ENCODE data around the gene VPS35L. TPM values are rescaled to one million over a fixed set of nuclear protein-coding genes. Genes with fewer than 3 reads are reported as not detected.

VPS35L gene
- total RNA-seq, 1 experiment from 2014 or later = 5.4 TPM

DNA sequence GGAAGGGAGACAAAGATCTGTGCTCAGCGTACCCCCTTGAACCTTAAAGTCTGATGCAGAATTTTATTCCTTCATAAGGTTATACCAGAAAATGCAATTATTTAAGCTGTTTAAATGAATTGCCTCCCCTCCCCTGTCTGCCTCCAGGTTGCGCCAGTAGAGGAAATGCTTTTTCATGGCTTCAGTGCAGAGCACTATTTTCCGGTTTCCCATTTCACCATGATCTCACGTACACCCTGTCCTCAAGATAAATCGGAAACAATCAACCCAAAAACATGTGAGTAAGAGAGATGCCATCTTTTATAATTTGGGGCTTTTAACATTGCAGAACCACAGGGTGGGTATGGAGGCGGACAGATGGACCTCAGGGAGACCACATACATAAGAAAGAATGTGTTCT is 178.0 kb downstream of the VPS35L start:
- no peak for DNase-seq
- H3K4me1 Mint-ChIP-seq (ENCODE audit: low read depth, unreplicated experiment) = peaks cover 8% of the 10 kb centered on the region
- CTCF ChIA-PET = no interaction called here
- H3K27me3 Mint-ChIP-seq (ENCODE audit: insufficient read depth, unreplicated experiment) = no peaks in the 10 kb centered on the region
- H3K4me3 Mint-ChIP-seq (ENCODE audit: unreplicated experiment) = no peak overlapping the region
- intact Hi-C loops (cut with micrococcal nuclease; ENCODE audit: unreplicated experiment) = no loop called here
- H3K36me3 ChIP-seq (ENCODE audit: control insufficient read depth, insufficient read depth, low read length) = no peaks in the 10 kb centered on the region
- no peak overlapping the region for H3K27ac Mint-ChIP-seq (ENCODE audit: unreplicated experiment)
- H3K27me3 ChIP-seq (replicated peaks; ENCODE audit: control insufficient read depth, insufficient read depth, low read length) = no peaks in the 10 kb centered on the region
- no peaks in the 10 kb centered on the region for H3K9me3 ChIP-seq
- no peaks in the 10 kb centered on the region for H3K4me1 ChIP-seq
- no TSS peak for BruUV-seq (replicated peaks)
- no peaks in the 10 kb centered on the region for H3K9me3 Mint-ChIP-seq (ENCODE audit: unreplicated experiment)
- H3K4me3 ChIP-seq (ENCODE audit: low read depth, low read length) = no peak overlapping the region
- TF ChIP-seq, protein P1, sequence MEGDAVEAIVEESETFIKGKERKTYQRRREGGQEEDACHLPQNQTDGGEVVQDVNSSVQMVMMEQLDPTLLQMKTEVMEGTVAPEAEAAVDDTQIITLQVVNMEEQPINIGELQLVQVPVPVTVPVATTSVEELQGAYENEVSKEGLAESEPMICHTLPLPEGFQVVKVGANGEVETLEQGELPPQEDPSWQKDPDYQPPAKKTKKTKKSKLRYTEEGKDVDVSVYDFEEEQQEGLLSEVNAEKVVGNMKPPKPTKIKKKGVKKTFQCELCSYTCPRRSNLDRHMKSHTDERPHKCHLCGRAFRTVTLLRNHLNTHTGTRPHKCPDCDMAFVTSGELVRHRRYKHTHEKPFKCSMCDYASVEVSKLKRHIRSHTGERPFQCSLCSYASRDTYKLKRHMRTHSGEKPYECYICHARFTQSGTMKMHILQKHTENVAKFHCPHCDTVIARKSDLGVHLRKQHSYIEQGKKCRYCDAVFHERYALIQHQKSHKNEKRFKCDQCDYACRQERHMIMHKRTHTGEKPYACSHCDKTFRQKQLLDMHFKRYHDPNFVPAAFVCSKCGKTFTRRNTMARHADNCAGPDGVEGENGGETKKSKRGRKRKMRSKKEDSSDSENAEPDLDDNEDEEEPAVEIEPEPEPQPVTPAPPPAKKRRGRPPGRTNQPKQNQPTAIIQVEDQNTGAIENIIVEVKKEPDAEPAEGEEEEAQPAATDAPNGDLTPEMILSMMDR (IDR thresholded peaks at IDR 0.05; ENCODE audit: insufficient read depth in 1 of 2, low read depth in 1 of 2, low read length in 1 of 2, severe bottlenecking in 1 of 2, unreplicated experiment in 1 of 2) = no peak
- H3K36me3 Mint-ChIP-seq (ENCODE audit: insufficient read depth, unreplicated experiment) = peaks cover 6% of the 10 kb centered on the region
- POLR2A ChIA-PET = no interaction called here

DNA sequence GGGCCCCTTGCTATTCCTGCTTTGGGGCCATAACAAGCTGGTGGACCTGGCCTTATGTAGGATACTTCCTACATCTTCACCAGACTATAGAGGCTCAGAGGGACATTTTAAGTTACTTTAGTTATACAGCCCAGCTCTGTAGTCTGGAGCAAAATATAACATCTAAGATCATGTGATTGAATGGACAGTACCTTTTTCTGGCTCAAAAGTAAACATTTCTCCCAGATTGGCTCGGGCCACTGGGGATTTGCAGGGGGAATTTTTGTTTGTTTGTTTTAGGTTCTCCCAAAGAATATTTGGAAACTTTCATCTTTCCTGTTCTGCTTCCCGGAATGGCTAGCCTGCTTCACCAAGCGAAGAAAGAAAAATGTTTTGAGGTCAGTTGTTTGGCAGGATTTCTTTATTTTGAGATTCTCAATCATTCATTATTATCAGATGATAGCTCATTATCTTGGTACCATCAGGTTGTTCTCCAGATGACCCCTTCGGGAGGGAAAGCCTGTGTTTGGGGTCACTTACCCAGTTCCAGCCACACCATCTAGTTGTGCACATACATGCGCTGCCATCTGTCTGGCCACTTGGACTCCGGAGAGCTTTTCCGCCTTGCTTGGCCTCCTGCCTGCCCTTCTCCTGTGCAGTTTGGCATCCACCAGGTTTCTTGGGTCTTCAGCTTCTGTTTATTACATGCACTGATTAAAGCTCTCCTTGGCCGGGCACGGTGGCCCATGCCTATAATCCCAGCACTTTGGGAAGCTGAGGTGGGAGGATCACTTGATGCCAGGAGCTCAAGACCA is 179.8 kb downstream of the VPS35L start:
- BruUV-seq (replicated peaks) = no TSS peak
- H3K4me1 ChIP-seq = no peaks in the 10 kb centered on the region
- H3K4me3 Mint-ChIP-seq (ENCODE audit: unreplicated experiment) = no peak overlapping the region
- no peaks in the 10 kb centered on the region for H3K9me3 ChIP-seq
- H3K36me3 ChIP-seq (ENCODE audit: control insufficient read depth, insufficient read depth, low read length) = no peaks in the 10 kb centered on the region
- DNase-seq = no peak
- H3K27me3 ChIP-seq (replicated peaks; ENCODE audit: control insufficient read depth, insufficient read depth, low read length) = no peaks in the 10 kb centered on the region
- no peak overlapping the region for H3K4me3 ChIP-seq (ENCODE audit: low read depth, low read length)
- H3K4me1 Mint-ChIP-seq (ENCODE audit: low read depth, unreplicated experiment) = peaks cover 8% of the 10 kb centered on the region
- ChIA-PET POLR2A (no interaction called here), CTCF (no interaction called here)
- TF ChIP-seq, protein P1 (IDR thresholded peaks at IDR 0.05; ENCODE audit: insufficient read depth in 1 of 2, low read depth in 1 of 2, low read length in 1 of 2, severe bottlenecking in 1 of 2, unreplicated experiment in 1 of 2) = no peak
- intact Hi-C loops (cut with micrococcal nuclease; ENCODE audit: unreplicated experiment) = no loop called here
- no peak overlapping the region for H3K27ac Mint-ChIP-seq (ENCODE audit: unreplicated experiment)
- no peaks in the 10 kb centered on the region for H3K9me3 Mint-ChIP-seq (ENCODE audit: unreplicated experiment)
- H3K27me3 Mint-ChIP-seq (ENCODE audit: insufficient read depth, unreplicated experiment) = no peaks in the 10 kb centered on the region
- peaks cover 11% of the 10 kb centered on the region for H3K36me3 Mint-ChIP-seq (ENCODE audit: insufficient read depth, unreplicated experiment)

DNA sequence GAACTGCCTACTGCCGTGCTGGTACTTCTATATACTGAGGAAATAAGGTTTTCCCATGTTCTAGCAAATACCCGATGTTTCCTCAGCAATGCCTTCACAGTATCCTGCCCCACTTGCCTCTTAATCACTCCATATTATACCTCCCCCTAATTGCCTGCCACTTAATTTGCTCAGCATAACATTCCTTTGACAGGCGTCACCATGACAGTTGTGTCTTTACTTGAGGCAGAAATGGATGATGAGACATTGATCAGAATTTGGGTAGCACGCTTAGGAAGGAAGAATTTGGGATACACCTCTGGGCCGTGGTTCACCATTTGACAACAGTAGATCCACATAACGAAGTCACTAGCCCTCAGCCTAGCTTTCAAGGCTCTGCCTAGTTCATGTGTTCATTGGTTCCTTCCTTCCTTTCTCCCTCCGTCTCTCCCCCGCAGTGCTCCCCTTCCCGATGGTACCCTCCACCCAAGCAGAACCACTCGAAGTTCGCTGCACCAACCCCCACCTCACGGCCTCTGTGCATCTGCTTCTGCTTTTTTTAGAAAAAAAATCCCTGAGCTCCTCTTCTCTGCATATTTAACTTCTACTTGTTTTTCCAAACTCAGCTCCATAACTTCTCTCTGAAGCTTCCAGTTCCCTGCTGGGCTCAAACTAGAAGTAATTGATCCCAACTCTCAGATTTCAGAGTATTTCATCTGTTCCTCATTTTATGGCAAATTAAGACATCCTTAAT is 182.0 kb downstream of the VPS35L start:
- Mint-ChIP-seq H3K36me3 (ENCODE audit: insufficient read depth, unreplicated experiment) (peaks cover 11% of the 10 kb centered on the region), H3K4me3 (ENCODE audit: unreplicated experiment) (no peak overlapping the region), H3K4me1 (ENCODE audit: low read depth, unreplicated experiment) (no peaks in the 10 kb centered on the region), H3K9me3 (ENCODE audit: unreplicated experiment) (no peaks in the 10 kb centered on the region), H3K27me3 (ENCODE audit: insufficient read depth, unreplicated experiment) (no peaks in the 10 kb centered on the region), H3K27ac (ENCODE audit: unreplicated experiment) (no peak overlapping the region)
- intact Hi-C loops (cut with micrococcal nuclease; ENCODE audit: unreplicated experiment) = no loop called here
- no TSS peak for BruUV-seq (replicated peaks)
- Histone ChIP-seq H3K9me3 (no peaks in the 10 kb centered on the region), H3K4me1 (peaks cover 4% of the 10 kb centered on the region; the same call in 1 of the 2 replicates), H3K27me3 (replicated peaks; ENCODE audit: control insufficient read depth, insufficient read depth, low read length) (no peaks in the 10 kb centered on the region), H3K36me3 (ENCODE audit: control insufficient read depth, insufficient read depth, low read length) (no peaks in the 10 kb centered on the region), H3K4me3 (ENCODE audit: low read depth, low read length) (no peak overlapping the region)
- no peak for DNase-seq
- CTCF ChIA-PET = no interaction called here
- TF ChIP-seq, protein P1 (IDR thresholded peaks at IDR 0.05; ENCODE audit: insufficient read depth in 1 of 2, low read depth in 1 of 2, low read length in 1 of 2, severe bottlenecking in 1 of 2, unreplicated experiment in 1 of 2) = no peak
- POLR2A ChIA-PET = no interaction called here

All from Caco-2 (cell line).